ENCODE data around the gene RNF13. TPM values are rescaled to one million over a fixed set of nuclear protein-coding genes. Genes with fewer than 3 reads are reported as not detected.
A peak's percentile ranks its signal among the peaks of the same experiment; 100 is the strongest.
"Not testable (repeated sequence)": the region's sequence is repeated elsewhere in the genome, so short reads cannot be mapped to it uniquely, and the experiment has no call there.

Gene RNF13
- total RNA-seq, 2 donors from 2014 or later, result 41.3 to 49.1 TPM

GRCh38 chr3:149933008-149933407 lies 120.0 kb downstream of the RNF13 start:
- Histone ChIP-seq H3K4me3 (no peak overlapping the region), H3K9me3 (no peaks in the 10 kb centered on the region), H3K4me1 (no peaks in the 10 kb centered on the region), H3K9ac (ENCODE audit: low read depth in 2 of 2, low read length in 2 of 2) (no peak overlapping the region), H3K36me3 (no peaks in the 10 kb centered on the region), H3K27ac (no peak overlapping the region), H3K27me3 (no peaks in the 10 kb centered on the region)
- no peak for DNase-seq
- intact Hi-C loops (cut with DNase I), result no loop called here
- no peak for TF ChIP-seq CTCF (IDR thresholded peaks at IDR 0.05)

GRCh38 chr3:149933858-149934257 lies 120.8 kb downstream of the RNF13 start:
- Histone ChIP-seq H3K36me3 (no peaks in the 10 kb centered on the region), H3K9ac (ENCODE audit: low read depth in 2 of 2, low read length in 2 of 2) (no peak overlapping the region), H3K4me3 (no peak overlapping the region), H3K27me3 (no peaks in the 10 kb centered on the region), H3K27ac (no peak overlapping the region), H3K9me3 (no peaks in the 10 kb centered on the region), H3K4me1 (no peaks in the 10 kb centered on the region)
- intact Hi-C loops (cut with DNase I), result no loop called here
- no peak for DNase-seq
- TF ChIP-seq CTCF (IDR thresholded peaks at IDR 0.05), result no peak

GRCh38 chr3:149934524-149934923 lies 121.5 kb downstream of the RNF13 start:
- Histone ChIP-seq H3K36me3 (no peaks in the 10 kb centered on the region), H3K9ac (ENCODE audit: low read depth in 2 of 2, low read length in 2 of 2) (no peak overlapping the region), H3K9me3 (no peaks in the 10 kb centered on the region), H3K27ac (no peak overlapping the region), H3K4me1 (no peaks in the 10 kb centered on the region), H3K4me3 (no peak overlapping the region), H3K27me3 (no peaks in the 10 kb centered on the region)
- DNase-seq, result no peak
- intact Hi-C loops (cut with DNase I), result no loop called here
- TF ChIP-seq CTCF (IDR thresholded peaks at IDR 0.05), result no peak

- peak; percentile 60 for TF ChIP-seq CTCF (IDR thresholded peaks at IDR 0.05)
- Histone ChIP-seq H3K27ac (no peak overlapping the region), H3K4me3 (no peak overlapping the region), H3K9ac (ENCODE audit: low read depth in 2 of 2, low read length in 2 of 2) (no peak overlapping the region), H3K27me3 (no peaks in the 10 kb centered on the region), H3K9me3 (no peaks in the 10 kb centered on the region), H3K36me3 (no peaks in the 10 kb centered on the region), H3K4me1 (no peaks in the 10 kb centered on the region)
- DNase-seq, result peak; percentile 46
- intact Hi-C loops (cut with DNase I), result loop anchor here (2.0 kb wide), 1 partner anchor 284 kb away; no protein-coding TSS in a partner anchor
Observed at GRCh38 chr3:149936812-149937230, 123.8 kb downstream of the RNF13 start.

- H3K4me3 ChIP-seq; H3K4me1 ChIP-seq; H3K27ac ChIP-seq; H3K27me3 ChIP-seq; H3K9ac ChIP-seq (ENCODE audit: low read depth in 2 of 2, low read length in 2 of 2); intact Hi-C loops (cut with DNase I); H3K36me3 ChIP-seq; H3K9me3 ChIP-seq; DNase-seq: not testable (repeated sequence)
Observed at GRCh38 chr3:149938392-149939055, 125.5 kb downstream of the RNF13 start.

GRCh38 chr3:149941186-149941585 lies 128.2 kb downstream of the RNF13 start:
- Histone ChIP-seq H3K4me3 (no peak overlapping the region), H3K27me3 (no peaks in the 10 kb centered on the region), H3K4me1 (no peaks in the 10 kb centered on the region), H3K36me3 (no peaks in the 10 kb centered on the region), H3K27ac (no peak overlapping the region), H3K9me3 (no peaks in the 10 kb centered on the region), H3K9ac (ENCODE audit: low read depth in 2 of 2, low read length in 2 of 2) (no peak overlapping the region)
- DNase-seq, result no peak
- no peak for TF ChIP-seq CTCF (IDR thresholded peaks at IDR 0.05)
- intact Hi-C loops (cut with DNase I), result no loop called here
